Measurements from ENCODE around the gene WFS1. TPM values are rescaled to one million over a fixed set of nuclear protein-coding genes. Genes with fewer than 3 reads are reported as not detected.

WFS1 gene
- total and polyA plus RNA-seq, 2 of the 13 experiments (the other 11 are each of a cell fraction or from before 2014, with no cell fraction given): 39.1 to 42.2 TPM

GRCh38 chr4:6277139-6277802 lies 7.6 kb downstream of the WFS1 start (continued):
- TF ChIP-seq POLR2AphosphoS2 (IDR thresholded peaks at IDR 0.05; ENCODE audit: low read depth, low read length) (no peak), E2F5 (CRISPR knock-in tag; conservative IDR thresholded peaks at IDR 0.05) (no peak), CENPBD1 (CRISPR knock-in tag; IDR thresholded peaks at IDR 0.05; ENCODE audit: borderline replicate concordance, low read depth) (no peak), ZNF350 (CRISPR knock-in tag; IDR thresholded peaks at IDR 0.05; ENCODE audit: borderline replicate concordance, low read depth) (no peak), ZNF558 (CRISPR knock-in tag; IDR thresholded peaks at IDR 0.05; ENCODE audit: borderline replicate concordance) (no peak), MAFG (CRISPR knock-in tag; IDR thresholded peaks at IDR 0.05) (no peak), ZNF549 (CRISPR knock-in tag; IDR thresholded peaks at IDR 0.05) (no peak), SMARCE1 (IDR thresholded peaks at IDR 0.05; ENCODE audit: borderline replicate concordance) (no peak), ZNF883 (CRISPR knock-in tag; IDR thresholded peaks at IDR 0.05; ENCODE audit: not compliant biosample characterization) (no peak), CCAR2 (optimal IDR thresholded peaks at IDR 0.05; ENCODE audit: low read depth, low read length) (no peak), ZNF672 (CRISPR knock-in tag; IDR thresholded peaks at IDR 0.05) (no peak), SRSF1 (optimal IDR thresholded peaks at IDR 0.05; ENCODE audit: low read depth, low read length) (no peak), ZNF33A (CRISPR knock-in tag; IDR thresholded peaks at IDR 0.05; ENCODE audit: borderline replicate concordance) (no peak), MEF2D (CRISPR knock-in tag; IDR thresholded peaks at IDR 0.05) (no peak), ZNF761 (CRISPR knock-in tag; conservative IDR thresholded peaks at IDR 0.05) (no peak), ZSCAN12 (CRISPR knock-in tag; IDR thresholded peaks at IDR 0.05) (no peak), REL (CRISPR knock-in tag; conservative IDR thresholded peaks at IDR 0.05) (no peak), ZSCAN29 (CRISPR knock-in tag; conservative IDR thresholded peaks at IDR 0.05) (no peak), MTF2 (CRISPR knock-in tag; IDR thresholded peaks at IDR 0.05; ENCODE audit: borderline replicate concordance) (0 out of 2 replicates have a peak, but pooled peaks have one; percentile 81), ELF3 (CRISPR knock-in tag; IDR thresholded peaks at IDR 0.05) (no peak), ZFP37 (CRISPR knock-in tag; IDR thresholded peaks at IDR 0.05; ENCODE audit: borderline replicate concordance) (no peak), ZNF747 (CRISPR knock-in tag; IDR thresholded peaks at IDR 0.05; ENCODE audit: borderline replicate concordance) (no peak), ZMYM4 (CRISPR knock-in tag; IDR thresholded peaks at IDR 0.05) (0 out of 2 replicates have a peak, but pooled peaks have one; percentile 44)
- TF ChIP-seq, protein P1, sequence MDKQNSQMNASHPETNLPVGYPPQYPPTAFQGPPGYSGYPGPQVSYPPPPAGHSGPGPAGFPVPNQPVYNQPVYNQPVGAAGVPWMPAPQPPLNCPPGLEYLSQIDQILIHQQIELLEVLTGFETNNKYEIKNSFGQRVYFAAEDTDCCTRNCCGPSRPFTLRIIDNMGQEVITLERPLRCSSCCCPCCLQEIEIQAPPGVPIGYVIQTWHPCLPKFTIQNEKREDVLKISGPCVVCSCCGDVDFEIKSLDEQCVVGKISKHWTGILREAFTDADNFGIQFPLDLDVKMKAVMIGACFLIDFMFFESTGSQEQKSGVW (CRISPR knock-in tag; IDR thresholded peaks at IDR 0.05; ENCODE audit: borderline replicate concordance): no peak
- TF ChIP-seq, protein P2, sequence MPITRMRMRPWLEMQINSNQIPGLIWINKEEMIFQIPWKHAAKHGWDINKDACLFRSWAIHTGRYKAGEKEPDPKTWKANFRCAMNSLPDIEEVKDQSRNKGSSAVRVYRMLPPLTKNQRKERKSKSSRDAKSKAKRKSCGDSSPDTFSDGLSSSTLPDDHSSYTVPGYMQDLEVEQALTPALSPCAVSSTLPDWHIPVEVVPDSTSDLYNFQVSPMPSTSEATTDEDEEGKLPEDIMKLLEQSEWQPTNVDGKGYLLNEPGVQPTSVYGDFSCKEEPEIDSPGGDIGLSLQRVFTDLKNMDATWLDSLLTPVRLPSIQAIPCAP (CRISPR knock-in tag; IDR thresholded peaks at IDR 0.05; ENCODE audit: low read depth): no peak
- TF ChIP-seq, protein P3, sequence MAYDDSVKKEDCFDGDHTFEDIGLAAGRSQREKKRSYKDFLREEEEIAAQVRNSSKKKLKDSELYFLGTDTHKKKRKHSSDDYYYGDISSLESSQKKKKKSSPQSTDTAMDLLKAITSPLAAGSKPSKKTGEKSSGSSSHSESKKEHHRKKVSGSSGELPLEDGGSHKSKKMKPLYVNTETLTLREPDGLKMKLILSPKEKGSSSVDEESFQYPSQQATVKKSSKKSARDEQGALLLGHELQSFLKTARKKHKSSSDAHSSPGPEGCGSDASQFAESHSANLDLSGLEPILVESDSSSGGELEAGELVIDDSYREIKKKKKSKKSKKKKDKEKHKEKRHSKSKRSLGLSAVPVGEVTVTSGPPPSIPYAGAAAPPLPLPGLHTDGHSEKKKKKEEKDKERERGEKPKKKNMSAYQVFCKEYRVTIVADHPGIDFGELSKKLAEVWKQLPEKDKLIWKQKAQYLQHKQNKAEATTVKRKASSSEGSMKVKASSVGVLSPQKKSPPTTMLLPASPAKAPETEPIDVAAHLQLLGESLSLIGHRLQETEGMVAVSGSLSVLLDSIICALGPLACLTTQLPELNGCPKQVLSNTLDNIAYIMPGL (CRISPR knock-in tag; IDR thresholded peaks at IDR 0.05; ENCODE audit: borderline replicate concordance in 1 of 2, low read depth in 1 of 2): no peak
